ENCODE data around the gene SPATA32. TPM values are rescaled to one million over a fixed set of nuclear protein-coding genes. Genes with fewer than 3 reads are reported as not detected.
A peak's percentile ranks its signal among the peaks of the same experiment; 100 is the strongest.

The SPATA32 gene
- total RNA-seq (0.05 TPM), polyA plus RNA-seq (0.21 TPM)
- long read RNA-seq, donor 1: 0 reads
- long read RNA-seq, donor 2: 0 reads
- long read RNA-seq, donor 3: 0 reads
- long read RNA-seq, donor 4: 0 reads
- long read RNA-seq, donor 5, partial matches to known transcripts: 0 of 5 reads
- long read RNA-seq, donor 5, other reads (novel, unspliced or antisense): 5 of 5 reads
- long read RNA-seq, donor 6: 0 reads
- long read RNA-seq, donor 7: 0 reads
- long read RNA-seq, donor 8: 0 reads
- long read RNA-seq, donor 9: 0 reads
- long read RNA-seq, donor 10: 0 reads

- Histone ChIP-seq H3K4me3 (ENCODE audit: low read length in 2 of 2) (peak within 1 kb of the TSS; percentile 56 to 69), H3K27me3 (ENCODE audit: control insufficient read depth in 2 of 2, insufficient read depth in 1 of 2, low read length in 1 of 2) (no peaks in the 10 kb centered on the region), H3K9me3 (ENCODE audit: control insufficient read depth in 2 of 2, insufficient read depth in 1 of 2, low read length in 1 of 2) (no peaks in the 10 kb centered on the region), H3K4me1 (ENCODE audit: control insufficient read depth in 2 of 2, insufficient read depth in 2 of 2, low read length in 2 of 2) (peaks cover 12 to 19% of the 10 kb centered on the region in 2 donors), H3K36me3 (ENCODE audit: control insufficient read depth in 2 of 2, insufficient read depth in 2 of 2, low read length in 1 of 2) (peaks cover 26 to 43% of the 10 kb centered on the region in 2 donors), H3K27ac (ENCODE audit: low read depth in 1 of 2, low read length in 1 of 2) (peak within 1 kb of the TSS; percentile 58 to 90)
- peak in 8 of 9 donors; percentile 32 to 79 (median 51) for DNase-seq (ENCODE audit: low read depth in 6 of 9, low spot score in 9 of 9)
- whole genome bisulfite sequencing: 4% methylated on average over 68 of the region's 68 CpGs
Observed at GRCh38 chr17:45261577-45262515, at the start of gene SPATA32. TSS of gene SPATA32 (minus strand) at chr17:45262094. CDS start at chr17:45262016, 78 bp downstream.

DNA sequence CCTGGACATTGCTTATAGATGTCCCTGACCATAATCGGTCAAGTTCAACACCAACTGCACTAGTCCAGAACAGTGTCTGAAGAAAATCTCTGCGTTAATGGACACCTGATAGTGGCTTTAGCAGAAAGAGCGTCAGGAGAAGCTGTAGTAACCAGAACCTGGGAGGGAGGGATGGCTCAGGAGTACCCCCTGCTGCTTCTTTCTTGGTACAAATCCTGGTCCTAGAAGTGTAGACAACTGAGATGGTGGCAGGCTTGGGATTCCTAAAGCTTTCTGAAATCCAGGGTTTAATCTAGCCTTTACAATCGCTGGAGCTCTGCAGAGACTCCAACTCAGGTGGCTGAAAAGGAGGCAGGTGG, 49.5 kb upstream of the SPATA32 start:
- 85% methylated on average over 4 of the region's 4 CpGs for WGBS

GRCh38 chr17:45310380-45311324, 48.8 kb upstream of the SPATA32 start:
- Histone ChIP-seq H3K4me3 (ENCODE audit: low read length in 2 of 2) (no peak overlapping the region), H3K27ac (ENCODE audit: low read depth in 1 of 2, low read length in 1 of 2) (peak overlapping the region; percentile 84 to 89), H3K36me3 (ENCODE audit: control insufficient read depth in 2 of 2, insufficient read depth in 2 of 2, low read length in 1 of 2) (peaks cover 11 to 23% of the 10 kb centered on the region in 2 donors), H3K4me1 (ENCODE audit: control insufficient read depth in 2 of 2, insufficient read depth in 2 of 2, low read length in 2 of 2) (peaks cover 51 to 88% of the 10 kb centered on the region in 2 donors), H3K27me3 (ENCODE audit: control insufficient read depth in 2 of 2, insufficient read depth in 1 of 2, low read length in 1 of 2) (no peaks in the 10 kb centered on the region), H3K9me3 (ENCODE audit: control insufficient read depth in 2 of 2, insufficient read depth in 1 of 2, low read length in 1 of 2) (no peaks in the 10 kb centered on the region)
- WGBS: 30% methylated on average over 3 of the region's 3 CpGs
- peak in 1 of 9 donors; percentile 40 for DNase-seq (ENCODE audit: low read depth in 6 of 9, low spot score in 9 of 9)

More for the DNA sequence above, 49.5 kb upstream of the SPATA32 start:
- peaks cover 51 to 86% of the 10 kb centered on the region in 2 donors for H3K4me1 ChIP-seq (ENCODE audit: control insufficient read depth in 2 of 2, insufficient read depth in 2 of 2, low read length in 2 of 2)
- peak overlapping the region; percentile 84 to 89 for H3K27ac ChIP-seq (ENCODE audit: low read depth in 1 of 2, low read length in 1 of 2)
- no peaks in the 10 kb centered on the region for H3K27me3 ChIP-seq (ENCODE audit: control insufficient read depth in 2 of 2, insufficient read depth in 1 of 2, low read length in 1 of 2)
- peaks cover 11 to 23% of the 10 kb centered on the region in 2 donors for H3K36me3 ChIP-seq (ENCODE audit: control insufficient read depth in 2 of 2, insufficient read depth in 2 of 2, low read length in 1 of 2)
- H3K9me3 ChIP-seq (ENCODE audit: control insufficient read depth in 2 of 2, insufficient read depth in 1 of 2, low read length in 1 of 2): no peaks in the 10 kb centered on the region
- H3K4me3 ChIP-seq (ENCODE audit: low read length in 2 of 2): no peak overlapping the region
- no peak for DNase-seq (ENCODE audit: low read depth in 6 of 9, low spot score in 9 of 9)

DNA sequence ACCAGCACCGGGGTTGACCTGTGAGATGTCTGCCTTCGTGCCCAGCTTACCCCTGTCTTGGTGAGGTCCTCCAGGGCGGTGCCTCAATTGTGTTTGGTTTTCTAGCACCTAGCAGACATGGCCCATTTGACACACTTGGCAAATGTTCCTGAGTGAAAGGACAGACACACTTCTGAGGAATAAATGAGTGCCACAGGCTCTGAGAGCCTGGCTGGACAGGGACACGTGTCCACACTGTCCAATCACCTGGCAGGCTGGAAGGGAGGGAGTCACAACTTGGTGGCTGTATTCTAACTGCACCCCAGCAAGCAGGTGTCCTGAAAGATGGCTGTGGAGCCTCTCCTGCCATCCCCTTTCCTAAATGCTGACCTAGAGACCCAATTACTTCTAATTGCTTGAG, 47.5 kb upstream of the SPATA32 start:
- no peaks in the 10 kb centered on the region for H3K9me3 ChIP-seq (ENCODE audit: control insufficient read depth in 2 of 2, insufficient read depth in 1 of 2, low read length in 1 of 2)
- no peaks in the 10 kb centered on the region for H3K27me3 ChIP-seq (ENCODE audit: control insufficient read depth in 2 of 2, insufficient read depth in 1 of 2, low read length in 1 of 2)
- 96% methylated on average over 4 of the region's 4 CpGs for WGBS
- DNase-seq (ENCODE audit: low read depth in 6 of 9, low spot score in 9 of 9): no peak
- H3K4me3 ChIP-seq (ENCODE audit: low read length in 2 of 2): no peak overlapping the region
- peaks cover 41 to 76% of the 10 kb centered on the region in 2 donors for H3K4me1 ChIP-seq (ENCODE audit: control insufficient read depth in 2 of 2, insufficient read depth in 2 of 2, low read length in 2 of 2)
- H3K27ac ChIP-seq (ENCODE audit: low read depth in 1 of 2, low read length in 1 of 2): peak overlapping the region in 1 of 2 donors; percentile 9
- peaks cover 11 to 23% of the 10 kb centered on the region in 2 donors for H3K36me3 ChIP-seq (ENCODE audit: control insufficient read depth in 2 of 2, insufficient read depth in 2 of 2, low read length in 1 of 2)

DNA sequence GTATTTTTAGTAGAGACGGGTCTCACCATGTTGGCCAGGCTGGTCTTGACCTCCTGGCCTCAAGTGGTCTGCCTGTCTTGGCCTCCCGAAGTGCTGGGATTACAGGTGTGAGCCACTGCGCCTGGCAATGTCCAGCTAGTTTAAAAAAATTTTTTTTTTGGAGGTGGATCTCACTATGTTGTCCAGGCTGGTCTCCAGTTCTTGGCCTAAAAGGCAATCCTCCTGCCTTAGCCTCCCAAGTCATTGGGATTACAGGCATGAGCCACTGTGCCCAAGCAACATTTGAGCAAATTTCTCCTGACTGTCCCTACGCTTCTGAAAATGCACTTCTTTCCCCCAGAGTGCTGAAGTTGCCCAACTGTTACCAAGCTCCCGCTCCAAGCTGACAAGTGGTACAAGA, 46.9 kb upstream of the SPATA32 start:
- Histone ChIP-seq H3K27ac (ENCODE audit: low read depth in 1 of 2, low read length in 1 of 2) (no peak overlapping the region), H3K36me3 (ENCODE audit: control insufficient read depth in 2 of 2, insufficient read depth in 2 of 2, low read length in 1 of 2) (peaks cover 11 to 23% of the 10 kb centered on the region in 2 donors), H3K9me3 (ENCODE audit: control insufficient read depth in 2 of 2, insufficient read depth in 1 of 2, low read length in 1 of 2) (no peaks in the 10 kb centered on the region), H3K27me3 (ENCODE audit: control insufficient read depth in 2 of 2, insufficient read depth in 1 of 2, low read length in 1 of 2) (no peaks in the 10 kb centered on the region), H3K4me1 (ENCODE audit: control insufficient read depth in 2 of 2, insufficient read depth in 2 of 2, low read length in 2 of 2) (peaks cover 36 to 70% of the 10 kb centered on the region in 2 donors), H3K4me3 (ENCODE audit: low read length in 2 of 2) (no peak overlapping the region)
- over 99% methylated on average over 5 of the region's 5 CpGs for WGBS
- DNase-seq (ENCODE audit: low read depth in 6 of 9, low spot score in 9 of 9): no peak

DNA sequence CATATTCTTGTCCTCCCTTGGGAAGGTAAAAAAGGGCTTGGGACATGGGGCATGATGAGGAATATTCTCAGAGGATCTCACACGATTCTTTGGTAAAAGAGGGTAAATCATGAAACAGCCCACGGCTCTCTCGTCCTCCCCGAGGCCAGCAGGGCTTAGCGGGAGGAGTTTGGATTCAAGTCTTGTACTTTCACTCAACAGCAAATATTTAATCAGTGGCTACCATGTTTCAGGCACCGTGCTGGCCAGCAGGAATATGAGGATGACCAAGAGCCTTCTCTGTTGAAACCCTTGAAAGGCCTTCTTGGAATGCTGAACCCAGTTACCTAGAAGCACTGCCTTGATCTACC, 46.1 kb upstream of the SPATA32 start:
- Histone ChIP-seq H3K36me3 (ENCODE audit: control insufficient read depth in 2 of 2, insufficient read depth in 2 of 2, low read length in 1 of 2) (peaks cover 11 to 23% of the 10 kb centered on the region in 2 donors), H3K4me1 (ENCODE audit: control insufficient read depth in 2 of 2, insufficient read depth in 2 of 2, low read length in 2 of 2) (peaks cover 29 to 64% of the 10 kb centered on the region in 2 donors), H3K4me3 (ENCODE audit: low read length in 2 of 2) (no peak overlapping the region), H3K27me3 (ENCODE audit: control insufficient read depth in 2 of 2, insufficient read depth in 1 of 2, low read length in 1 of 2) (no peaks in the 10 kb centered on the region), H3K27ac (ENCODE audit: low read depth in 1 of 2, low read length in 1 of 2) (peak overlapping the region; percentile 68 to 82), H3K9me3 (ENCODE audit: control insufficient read depth in 2 of 2, insufficient read depth in 1 of 2, low read length in 1 of 2) (no peaks in the 10 kb centered on the region)
- WGBS: 81% methylated on average over 6 of the region's 6 CpGs
- DNase-seq (ENCODE audit: low read depth in 6 of 9, low spot score in 9 of 9): no peak

GRCh38 chr17:45307290-45308015, 45.6 kb upstream of the SPATA32 start:
- DNase-seq (ENCODE audit: low read depth in 6 of 9, low spot score in 9 of 9): peak in 1 of 9 donors; percentile 41
- 48% methylated on average over 9 of the region's 9 CpGs for WGBS
- Histone ChIP-seq H3K4me1 (ENCODE audit: control insufficient read depth in 2 of 2, insufficient read depth in 2 of 2, low read length in 2 of 2) (peaks cover 26 to 64% of the 10 kb centered on the region in 2 donors), H3K36me3 (ENCODE audit: control insufficient read depth in 2 of 2, insufficient read depth in 2 of 2, low read length in 1 of 2) (peaks cover 11 to 23% of the 10 kb centered on the region in 2 donors), H3K27me3 (ENCODE audit: control insufficient read depth in 2 of 2, insufficient read depth in 1 of 2, low read length in 1 of 2) (no peaks in the 10 kb centered on the region), H3K4me3 (ENCODE audit: low read length in 2 of 2) (no peak overlapping the region), H3K9me3 (ENCODE audit: control insufficient read depth in 2 of 2, insufficient read depth in 1 of 2, low read length in 1 of 2) (peaks cover 0 to 5% of the 10 kb centered on the region in 2 donors), H3K27ac (ENCODE audit: low read depth in 1 of 2, low read length in 1 of 2) (peak overlapping the region; percentile 68 to 82)

GRCh38 chr17:45306623-45307022, 44.7 kb upstream of the SPATA32 start:
- Histone ChIP-seq H3K9me3 (ENCODE audit: control insufficient read depth in 2 of 2, insufficient read depth in 1 of 2, low read length in 1 of 2) (peaks cover 0 to 5% of the 10 kb centered on the region in 2 donors), H3K4me3 (ENCODE audit: low read length in 2 of 2) (no peak overlapping the region), H3K27ac (ENCODE audit: low read depth in 1 of 2, low read length in 1 of 2) (no peak overlapping the region), H3K4me1 (ENCODE audit: control insufficient read depth in 2 of 2, insufficient read depth in 2 of 2, low read length in 2 of 2) (peaks cover 21 to 59% of the 10 kb centered on the region in 2 donors), H3K27me3 (ENCODE audit: control insufficient read depth in 2 of 2, insufficient read depth in 1 of 2, low read length in 1 of 2) (no peaks in the 10 kb centered on the region), H3K36me3 (ENCODE audit: control insufficient read depth in 2 of 2, insufficient read depth in 2 of 2, low read length in 1 of 2) (peaks cover 7 to 21% of the 10 kb centered on the region in 2 donors)
- DNase-seq (ENCODE audit: low read depth in 6 of 9, low spot score in 9 of 9): no peak
- 97% methylated on average over 5 of the region's 5 CpGs for WGBS

Data from thymus (tissue), 14 donors.